GM19455 (cell line): Measurements from ENCODE around the gene EIF3L.

ENCODE experiments used
- ATAC-seq: cut with Tn5 transposase; IDR thresholded peaks from one replicate; pipeline ENCODE4 v1.9.1; 2021; ENCODE audit not compliant: unreplicated experiment

The EIF3L gene

GRCh38 chr22:37816543-37817180 lies 32.6 kb upstream of the EIF3L start:
- no peak for ATAC-seq

GRCh38 chr22:37817705-37818408 lies 31.4 kb upstream of the EIF3L start:
- no peak for ATAC-seq

GRCh38 chr22:37818409-37819104 lies 30.7 kb upstream of the EIF3L start:
- no peak for ATAC-seq

DNA sequence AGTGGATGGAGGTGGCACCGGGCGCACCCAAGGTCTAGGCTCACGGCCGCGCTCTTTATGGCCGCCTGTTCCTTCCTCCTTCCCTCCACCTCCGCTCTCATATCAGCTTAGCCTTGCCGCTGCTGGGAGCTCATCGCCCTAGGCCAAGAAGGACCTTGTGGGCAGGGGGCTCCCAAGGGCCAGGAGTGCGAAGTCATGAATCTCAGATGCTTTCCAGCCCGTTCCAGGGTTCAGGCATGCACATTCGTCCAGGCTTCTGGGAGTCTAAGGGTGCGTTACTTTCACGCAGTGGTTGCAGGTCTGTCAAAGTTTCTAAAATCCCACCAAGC lies 30.1 kb upstream of the EIF3L start:
- no peak for ATAC-seq

DNA sequence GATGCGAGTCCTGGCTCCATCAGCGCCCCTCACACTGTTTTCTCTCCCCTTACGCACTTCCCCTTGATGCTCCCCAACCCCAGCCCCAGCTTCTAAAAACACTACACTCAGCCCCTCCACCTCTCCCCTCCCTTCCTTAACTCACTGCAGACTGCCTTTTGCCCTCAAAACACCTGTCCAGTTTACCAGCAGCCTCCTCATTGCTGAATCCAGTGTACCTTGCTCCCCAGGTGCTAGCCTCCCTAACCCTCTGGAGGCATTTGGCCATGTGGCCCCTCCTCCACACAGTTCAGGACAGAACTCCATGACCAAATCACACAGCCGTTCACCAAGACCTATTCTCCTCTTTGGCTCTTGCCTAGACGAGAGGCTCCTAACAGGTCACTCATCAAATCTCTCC lies 28.9 kb upstream of the EIF3L start:
- no peak for ATAC-seq

GRCh38 chr22:37822079-37822833 lies 27.0 kb upstream of the EIF3L start:
- ATAC-seq: no peak

GRCh38 chr22:37823134-37823985 lies 25.9 kb upstream of the EIF3L start, which contains the start of gene GALR3:
GALR3 (plus strand) TSS chr22:37823382; CDS start chr22:37823407, 25 bp downstream.
- no peak for ATAC-seq

DNA sequence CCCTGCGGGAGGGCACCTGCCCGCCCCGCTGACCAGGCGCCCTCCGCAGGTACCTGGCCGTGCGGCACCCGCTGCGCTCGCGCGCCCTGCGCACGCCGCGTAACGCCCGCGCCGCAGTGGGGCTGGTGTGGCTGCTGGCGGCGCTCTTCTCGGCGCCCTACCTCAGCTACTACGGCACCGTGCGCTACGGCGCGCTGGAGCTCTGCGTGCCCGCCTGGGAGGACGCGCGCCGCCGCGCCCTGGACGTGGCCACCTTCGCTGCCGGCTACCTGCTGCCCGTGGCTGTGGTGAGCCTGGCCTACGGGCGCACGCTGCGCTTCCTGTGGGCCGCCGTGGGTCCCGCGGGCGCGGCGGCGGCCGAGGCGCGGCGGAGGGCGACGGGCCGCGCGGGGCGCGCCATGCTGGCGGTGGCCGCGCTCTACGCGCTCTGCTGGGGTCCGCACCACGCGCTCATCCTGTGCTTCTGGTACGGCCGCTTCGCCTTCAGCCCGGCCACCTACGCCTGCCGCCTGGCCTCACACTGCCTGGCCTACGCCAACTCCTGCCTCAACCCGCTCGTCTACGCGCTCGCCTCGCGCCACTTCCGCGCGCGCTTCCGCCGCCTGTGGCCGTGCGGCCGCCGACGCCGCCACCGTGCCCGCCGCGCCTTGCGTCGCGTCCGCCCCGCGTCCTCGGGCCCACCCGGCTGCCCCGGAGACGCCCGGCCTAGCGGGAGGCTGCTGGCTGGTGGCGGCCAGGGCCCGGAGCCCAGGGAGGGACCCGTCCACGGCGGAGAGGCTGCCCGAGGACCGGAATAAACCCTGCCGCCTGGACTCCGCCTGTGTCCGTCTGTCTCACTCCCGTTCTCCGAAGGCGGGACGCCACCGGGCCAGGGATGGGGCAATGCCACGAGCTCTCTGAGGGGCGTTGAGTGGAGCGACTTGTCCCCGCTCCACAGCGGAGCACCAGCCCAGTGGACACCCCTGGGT lies 24.3 kb upstream of the EIF3L start:
- no peak for ATAC-seq

GRCh38 chr22:37827056-37827455 lies 22.2 kb upstream of the EIF3L start:
- ATAC-seq: no peak

- ATAC-seq: no peak
Measured at GRCh38 chr22:37830093-37830842, 19.0 kb upstream of the EIF3L start.

DNA sequence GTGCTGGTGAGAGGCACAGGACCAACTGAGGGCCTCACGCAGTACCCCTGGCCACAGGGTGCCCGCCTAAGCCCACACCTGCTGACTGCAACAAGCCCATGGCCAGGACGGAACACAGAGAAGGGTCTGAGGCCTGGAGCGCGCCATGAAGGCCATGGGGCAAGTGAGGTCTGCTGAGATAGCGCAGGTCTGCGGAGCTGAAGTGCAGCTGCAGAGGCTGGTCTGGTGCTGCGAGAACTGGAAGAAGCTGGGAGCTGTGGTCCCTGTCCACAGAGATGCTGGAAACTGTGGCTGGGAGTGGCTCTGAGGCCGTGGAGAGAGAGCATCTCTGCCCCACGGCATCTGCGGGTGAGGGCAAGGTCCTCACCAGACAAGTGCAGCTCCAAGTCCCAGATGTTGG lies 17.7 kb upstream of the EIF3L start:
- ATAC-seq: no peak

DNA sequence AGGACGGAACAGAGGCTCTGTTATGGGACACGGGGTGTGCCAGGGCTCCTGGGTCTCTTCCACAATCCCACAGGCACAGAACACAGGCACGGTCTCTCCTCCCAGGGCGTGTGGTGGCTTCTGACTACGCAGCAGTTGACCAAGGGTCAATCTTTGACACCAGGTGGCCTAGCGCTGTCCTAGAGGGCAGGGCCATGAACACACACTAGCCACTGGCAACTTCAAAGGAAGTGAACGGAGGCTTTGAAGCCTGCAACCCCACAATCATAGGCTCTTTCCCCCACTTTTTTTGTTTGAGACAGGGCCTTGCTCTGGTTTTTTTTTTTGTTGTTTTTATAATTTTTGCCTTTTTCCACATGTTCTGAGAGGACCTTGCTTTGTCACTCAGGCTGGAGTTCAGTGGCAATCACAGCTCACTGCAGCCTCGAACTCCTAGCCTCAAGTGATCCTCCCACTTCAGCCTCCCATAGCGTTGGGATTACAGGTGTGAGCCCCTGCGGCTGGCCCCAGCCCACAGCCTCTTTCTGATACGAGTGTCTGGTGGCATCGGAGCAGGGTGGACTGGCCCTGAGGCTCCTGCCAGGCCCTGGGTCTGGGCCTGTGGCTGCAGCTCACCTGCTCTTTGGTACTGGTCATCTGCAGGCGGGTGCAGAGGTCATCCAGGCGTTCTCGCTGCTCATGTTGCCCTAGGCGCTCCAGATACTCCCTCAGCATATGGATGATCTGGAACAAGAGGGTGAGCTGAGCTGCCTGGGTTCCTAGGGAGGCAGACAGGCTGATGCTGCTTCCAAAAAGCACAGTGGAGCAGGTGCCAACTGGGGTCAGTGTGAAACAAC lies 17.0 kb upstream of the EIF3L start:
- no peak for ATAC-seq

GRCh38 chr22:37842015-37842793 lies 7.0 kb upstream of the EIF3L start:
- ATAC-seq: no peak

- ATAC-seq: peak; percentile 48
Measured at GRCh38 chr22:37843741-37844089, 5.5 kb upstream of the EIF3L start.

- no peak for ATAC-seq
Measured at GRCh38 chr22:37844904-37845329, 4.3 kb upstream of the EIF3L start.

GRCh38 chr22:37846433-37846832 lies 2.8 kb upstream of the EIF3L start:
- no peak for ATAC-seq

- ATAC-seq: no peak
Measured at GRCh38 chr22:37848587-37849088, 581 bp upstream of the EIF3L start.
